Thyroid gland (tissue), 4 donors: Measurements from ENCODE around the gene KYNU. TPM values are rescaled to one million over a fixed set of nuclear protein-coding genes. Genes with fewer than 3 reads are reported as not detected.

Experiments used
- DNase-seq, 2 donors: peaks; one replicate each; pipeline ENCODE4 v3.0.0-alpha.2; 2019
- H3K27ac ChIP-seq, 3 donors: fragments of 200-600 bp; sonication (generic); 1 replicate in 2 of 3; 2 replicates in 1 of 3; pipeline ENCODE4 v1.5.1; 2016 to 2019; ENCODE audit warnings: mild to moderate bottlenecking in 1 of 3, moderate library complexity in 1 of 3
- H3K27me3 ChIP-seq: fragments of 200-600 bp; sonication (generic); one replicate; pipeline ENCODE4 v1.5.1; 2019
- H3K36me3 ChIP-seq, 2 donors: fragments of 200-600 bp; sonication (generic); one replicate each; pipeline ENCODE4 v1.5.1; 2016 to 2019
- H3K4me1 ChIP-seq, 2 donors: fragments of 200-600 bp; sonication (generic); one replicate each; pipeline ENCODE4 v1.5.1; 2017 to 2019
- H3K4me3 ChIP-seq, 3 donors: fragments of 200-600 bp; sonication (generic); replicated peaks in 1 of 3; 1 replicate in 2 of 3; 2 replicates in 1 of 3; pipeline ENCODE4 v1.5.1; 2016; ENCODE audit warnings: mild to moderate bottlenecking in 1 of 3
- H3K9me3 ChIP-seq: fragments of 200-600 bp; sonication (generic); one replicate; pipeline ENCODE4 v1.5.1; 2017
- CTCF ChIP-seq, 6 experiments: fragments of 200-600 bp in 3 of 6; fragments of 450-650 bp in 3 of 6; sonication (generic) in 3 of 6; IDR thresholded peaks; one replicate each; pipeline ENCODE4 v1.5.1; 2016 to 2019; ENCODE audit warnings: antibody characterized with exemption in 6 of 6, mild to moderate bottlenecking in 2 of 6, inconsistent platforms in 1 of 6, moderate library complexity in 1 of 6
- POLR2A ChIP-seq, 2 donors: fragments of 450-650 bp; IDR thresholded peaks; one replicate each; pipeline ENCODE4 v1.6.1; 2017; ENCODE audit warnings: antibody characterized with exemption in 2 of 2, mild to moderate bottlenecking in 2 of 2, moderate library complexity in 1 of 2
- WGBS, 2 donors: methylation state at CpG; one replicate each; pipeline ENCODE4 v1.1.5; 2017; 5-methylcytosine and 5-hydroxymethylcytosine counted together
- intact Hi-C: fragments of 100-400 bp; cut with DNase I; formaldehyde crosslinking; loops from one replicate; pipeline ENCODE4 v1.15.1; 2023
- total RNA-seq, 4 donors: library from RNA; depleted of rRNA; stranded (reverse); fragments of >200 nt; gene quantifications; one replicate each; pipeline ENCODE4 v1.2.3, GENCODE V29; 2016

The KYNU gene
- total RNA-seq, 4 donors from 2014 or later: 0.93 to 7.8 (median 4.5) TPM

GRCh38 chr2:142870526-142870925 lies 6.9 kb upstream of the KYNU start:
- no peak for DNase-seq
- intact Hi-C loops: no loop called here
- Histone ChIP-seq H3K4me3 (no peak overlapping the region), H3K27me3 (no peaks in the 10 kb centered on the region), H3K36me3 (no peaks in the 10 kb centered on the region), H3K9me3 (no peaks in the 10 kb centered on the region), H3K27ac (no peak overlapping the region), H3K4me1 (peaks cover 0 to 5% of the 10 kb centered on the region in 2 donors)
- TF ChIP-seq CTCF (IDR thresholded peaks at IDR 0.05): no peak
- TF ChIP-seq POLR2A (IDR thresholded peaks at IDR 0.05): no peak
- 73 to 96% methylated on average over 2 of the region's 2 CpGs for WGBS, 2 donors

GRCh38 chr2:142871396-142871795 lies 6.1 kb upstream of the KYNU start:
- DNase-seq: no peak
- no peak overlapping the region for H3K27ac ChIP-seq
- intact Hi-C loops: no loop called here
- peaks cover 0 to 5% of the 10 kb centered on the region in 2 donors for H3K4me1 ChIP-seq
- H3K27me3 ChIP-seq: no peaks in the 10 kb centered on the region
- H3K36me3 ChIP-seq: no peaks in the 10 kb centered on the region
- 88 to 90% methylated on average over 6 of the region's 6 CpGs for WGBS, 2 donors
- no peak for TF ChIP-seq POLR2A (IDR thresholded peaks at IDR 0.05)
- TF ChIP-seq CTCF (IDR thresholded peaks at IDR 0.05): no peak
- H3K4me3 ChIP-seq: no peak overlapping the region
- no peaks in the 10 kb centered on the region for H3K9me3 ChIP-seq

- 84 to 86% methylated on average over 6 of the region's 6 CpGs for WGBS, 2 donors
- Histone ChIP-seq H3K27me3 (no peaks in the 10 kb centered on the region), H3K4me1 (peaks cover 0 to 5% of the 10 kb centered on the region in 2 donors), H3K9me3 (no peaks in the 10 kb centered on the region), H3K27ac (no peak overlapping the region), H3K36me3 (no peaks in the 10 kb centered on the region), H3K4me3 (no peak overlapping the region)
- intact Hi-C loops: no loop called here
- DNase-seq: no peak
- TF ChIP-seq POLR2A (IDR thresholded peaks at IDR 0.05): no peak
- no peak for TF ChIP-seq CTCF (IDR thresholded peaks at IDR 0.05)
Measured at GRCh38 chr2:142872882-142873724, 4.4 kb upstream of the KYNU start.

- 90 to 98% methylated on average over 1 of the region's 1 CpG for WGBS, 2 donors
- Histone ChIP-seq H3K9me3 (no peaks in the 10 kb centered on the region), H3K27ac (no peak overlapping the region), H3K27me3 (no peaks in the 10 kb centered on the region), H3K4me3 (no peak overlapping the region), H3K4me1 (peaks cover 0 to 5% of the 10 kb centered on the region in 2 donors), H3K36me3 (no peaks in the 10 kb centered on the region)
- DNase-seq: no peak
- no peak for TF ChIP-seq POLR2A (IDR thresholded peaks at IDR 0.05)
- no peak for TF ChIP-seq CTCF (IDR thresholded peaks at IDR 0.05)
- intact Hi-C loops: no loop called here
Measured at GRCh38 chr2:142873831-142874287, 3.6 kb upstream of the KYNU start.

- Histone ChIP-seq H3K36me3 (no peaks in the 10 kb centered on the region), H3K27ac (no peak overlapping the region), H3K4me1 (peaks cover 0 to 5% of the 10 kb centered on the region in 2 donors), H3K4me3 (no peak overlapping the region), H3K9me3 (no peaks in the 10 kb centered on the region), H3K27me3 (no peaks in the 10 kb centered on the region)
- intact Hi-C loops: no loop called here
- DNase-seq: no peak
- WGBS, 2 donors: 71% methylated on average over 2 of the region's 2 CpGs
- TF ChIP-seq POLR2A (IDR thresholded peaks at IDR 0.05) (no peak), CTCF (IDR thresholded peaks at IDR 0.05) (no peak)
Measured at GRCh38 chr2:142874293-142874814, 3.1 kb upstream of the KYNU start.
